Ishikawa (cell line): Measurements from ENCODE around the gene MYOF.

ENCODE experiments used
- FOXM1 ChIP-seq: IDR thresholded peaks from 2 replicates; pipeline ENCODE4 v1.6.1; 2012; ENCODE audit warnings: low read depth, borderline replicate concordance
- RAD21 ChIP-seq: IDR thresholded peaks from 2 replicates; pipeline ENCODE4 v1.6.1; 2012; ENCODE audit warnings: low read depth

GRCh38 chr10:93509816-93510215, 27.7 kb upstream of the MYOF start:
- TF ChIP-seq RAD21, result no peak
- no peak for TF ChIP-seq FOXM1
